Heart left ventricle (tissue), 16 donors: ENCODE measurements around the gene CCDC92B. TPM values are rescaled to one million over a fixed set of nuclear protein-coding genes. Genes with fewer than 3 reads are reported as not detected.
A peak's percentile ranks its signal among the peaks of the same experiment; 100 is the strongest.

Experiments used
- ATAC-seq, 4 donors: fragments of 200-7000 bp; cut with Tn5 transposase; one replicate each; pipeline ENCODE4 v1.9.1; 2020 to 2022; ENCODE audit warnings: moderate library complexity in 4 of 4, mild to moderate bottlenecking in 3 of 4, moderate number of reproducible peaks in 1 of 4
- DNase-seq, 5 donors: peaks; one replicate each; pipeline ENCODE4 v3.0.0-alpha.2; 2020
- H3K27ac ChIP-seq, 12 donors: fragments of 200-600 bp; sonication (generic) in 4 of 12; one replicate each; pipeline versions ENCODE4 v1.5.0 to v1.8.0; 2016 to 2022; ENCODE audit warnings: mild to moderate bottlenecking in 2 of 12
- H3K27me3 ChIP-seq, 9 donors: fragments of 200-600 bp; sonication (generic) in 2 of 9; one replicate each; pipeline versions ENCODE4 v1.5.1 to v1.8.0; 2016 to 2022; ENCODE audit warnings: mild to moderate bottlenecking in 3 of 9
- H3K36me3 ChIP-seq, 9 donors: fragments of 200-600 bp; sonication (generic) in 2 of 9; one replicate each; pipeline versions ENCODE4 v1.5.0 to v1.8.0; 2018 to 2022; ENCODE audit warnings: mild to moderate bottlenecking in 2 of 9
- H3K4me1 ChIP-seq, 12 donors: fragments of 200-600 bp; sonication (generic) in 4 of 12; one replicate each; pipeline versions ENCODE4 v1.5.0 to v1.8.0; 2016 to 2022; ENCODE audit warnings: mild to moderate bottlenecking in 3 of 12
- H3K4me3 ChIP-seq, 12 donors: fragments of 200-600 bp; sonication (generic) in 4 of 12; one replicate each; pipeline versions ENCODE4 v1.5.0 to v1.8.0; 2017 to 2022; ENCODE audit warnings: mild to moderate bottlenecking in 9 of 12, moderate library complexity in 4 of 12
- H3K9me3 ChIP-seq, 12 donors: fragments of 200-600 bp; sonication (generic) in 4 of 12; one replicate each; pipeline versions ENCODE4 v1.5.0 to v1.8.0; 2016 to 2022; ENCODE audit warnings: mild to moderate bottlenecking in 1 of 12
- POLR2A ChIP-seq, 2 donors: fragments of 450-650 bp; IDR thresholded peaks; one replicate each; pipeline ENCODE4 v1.6.1; 2017; ENCODE audit warnings: antibody characterized with exemption in 2 of 2, mild to moderate bottlenecking in 2 of 2, moderate library complexity in 2 of 2
- WGBS, 4 donors: extraction: QIAGEN DNeasy Blood & Tissue Kit in 2 of 4; methylation state at CpG; one replicate each; pipeline versions ENCODE4 v1.1.5 to v1.1.7; 2013 to 2018; 5-methylcytosine and 5-hydroxymethylcytosine counted together
- intact Hi-C, 10 donors: fragments of 100-400 bp; cut with DNase I; formaldehyde crosslinking; loops; one replicate each; pipeline versions ENCODE4 v1.11.1 to v1.14.2; 2022
- long read RNA-seq, 3 donors: library from polyadenylated mRNA; unstranded; transcript quantifications; one replicate each; pipeline ENCODE4 v2.0.0, GENCODE V29; 2020 to 2021
- polyA plus RNA-seq, 2 donors: library from polyadenylated mRNA; stranded (reverse); fragments of 200-250 nt; gene quantifications; one replicate each; pipeline ENCODE4 v1.2.3, GENCODE V29; 2013
- total RNA-seq, 9 donors: library from RNA; depleted of rRNA in 2 of 9; stranded (reverse); fragments of >200 nt in 2 of 9; fragmentation: NEBNext Ultra II Directional in 3 of 9; extraction: Animal tissue kit (Norgen Biotek cat#: 25700) in 3 of 9; gene quantifications; one replicate each; pipeline versions ENCODE4 v1.1.0 to v1.2.4, GENCODE V29; 2016 to 2023
- TF ChIP-seq, protein P1 (sequence below), 12 donors: fragments of 200-600 bp; sonication (generic) in 4 of 12; IDR thresholded peaks; one replicate each; pipeline versions ENCODE4 v1.5.0 to v1.8.0; 2018 to 2022; ENCODE audit warnings: antibody characterized with exemption in 12 of 12, mild to moderate bottlenecking in 5 of 12
- donor health status: ischemic (EF 13 %, LVEDD 7.1; RV severe dilation, severe dysfunction).
- donor health status: healthy with polysubstance abuse.
- donor health status: DM: no; HTN: yes; CAD: no.
- donor health status: DM: no; HTN: no; CAD: no.
- donor health status: ischemic (EF 25% LVEDD 6.9; RV normal size, moderate dysfunction).
- donor health status: ischemic (EF 25% LVEDD 5.7; RV mildly dilated, moderate dysfunction).
- donor health status: healthy.
- donor health status: DM: yes; HTN: yes; CAD: no.
- donor health status: ischemic (EF 35%, LVEDD 5.7; RV mildly dilated, moderate dysfunction).
- donor health status: nonischemic (EF 11% LVEDD 7.7; RV severe dilation, severe dysfunction).
- donor health status: DM: yes; HTN: yes; CAD: no.
- donor health status: PGD.
- donor health status: ischemic (EF 29% LVEDD 5.4; RV normal size, mild dysfunction).
- donor health status: nonischemic (EF 23%, LVEDD 6.1; RV moderate dilation, normal function).

Gene CCDC92B
- total RNA-seq (under 1 TPM in 6 of 9 donors, not detected in 3; 0.08 to 0.44 (median 0.18) TPM), polyA plus RNA-seq (under 1 TPM; 0.03 to 0.27 TPM)
- long read RNA-seq, donor 1, result 0 reads
- long read RNA-seq, donor 2, result 0 reads
- long read RNA-seq, donor 3, result 0 reads

DNA sequence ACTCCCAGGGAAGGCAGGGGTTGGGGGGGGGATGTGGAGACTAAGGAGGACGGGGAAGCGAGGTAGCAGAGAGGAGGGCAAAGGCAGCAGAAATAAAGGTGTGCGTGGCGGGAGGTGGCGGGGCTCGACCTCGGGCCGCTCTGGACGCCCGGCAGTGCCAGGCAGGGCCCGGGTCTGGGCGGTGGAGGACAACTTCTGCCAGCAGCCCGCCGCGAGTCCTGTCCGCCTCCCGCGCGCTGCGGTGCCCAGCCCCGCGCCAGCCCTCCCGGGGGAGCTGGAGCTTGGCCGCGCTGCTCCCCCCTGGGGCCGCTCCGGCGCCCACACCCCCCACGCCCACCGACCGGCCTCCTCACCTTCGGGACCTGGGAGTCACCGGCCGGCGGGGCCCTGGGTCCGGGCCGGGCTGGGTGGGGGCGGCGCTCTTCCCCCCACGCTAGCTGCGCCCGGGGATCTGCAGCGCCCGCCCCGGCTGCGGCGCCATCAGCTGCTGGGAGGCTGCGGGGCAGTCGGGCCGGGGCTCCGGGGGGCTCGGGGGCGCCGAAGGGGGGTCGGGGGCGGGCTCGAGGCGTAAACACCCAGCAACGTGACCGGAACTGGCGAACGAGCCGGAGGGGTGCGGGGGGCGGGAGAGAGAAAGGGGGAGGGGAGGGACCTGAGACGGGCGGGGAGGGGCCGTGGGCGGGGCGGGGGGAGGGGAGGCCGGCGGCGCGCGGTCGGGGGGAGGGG is at the start of gene CCDC92B:
Gene CCDC92B, minus strand, starts transcription at position 595 of the 726 bp plus-strand sequence. CDS start 14,507 bp downstream, outside the sequence.
- Histone ChIP-seq H3K27ac (no peak within 1 kb of the TSS), H3K36me3 (no peaks in the 10 kb centered on the region), H3K4me3 (peak within 1 kb of the TSS in 7 of 12 donors; percentile 17 to 36 (median 28)), H3K27me3 (peaks cover 3 to 63% (median 31%) of the 10 kb centered on the region in 9 donors), H3K9me3 (no peaks in the 10 kb centered on the region), H3K4me1 (peaks cover 0 to 11% (median 1%) of the 10 kb centered on the region in 12 donors)
- DNase-seq, result peak in 1 of 5 donors; percentile 44
- ATAC-seq, result no peak
- intact Hi-C loops, result no loop called here
- WGBS, 4 donors, result 3 to 14% (median 5%) methylated on average over 11 to 76 of the region's 76 CpGs
- TF ChIP-seq POLR2A (IDR thresholded peaks at IDR 0.05), result no peak
- TF ChIP-seq, protein P1, sequence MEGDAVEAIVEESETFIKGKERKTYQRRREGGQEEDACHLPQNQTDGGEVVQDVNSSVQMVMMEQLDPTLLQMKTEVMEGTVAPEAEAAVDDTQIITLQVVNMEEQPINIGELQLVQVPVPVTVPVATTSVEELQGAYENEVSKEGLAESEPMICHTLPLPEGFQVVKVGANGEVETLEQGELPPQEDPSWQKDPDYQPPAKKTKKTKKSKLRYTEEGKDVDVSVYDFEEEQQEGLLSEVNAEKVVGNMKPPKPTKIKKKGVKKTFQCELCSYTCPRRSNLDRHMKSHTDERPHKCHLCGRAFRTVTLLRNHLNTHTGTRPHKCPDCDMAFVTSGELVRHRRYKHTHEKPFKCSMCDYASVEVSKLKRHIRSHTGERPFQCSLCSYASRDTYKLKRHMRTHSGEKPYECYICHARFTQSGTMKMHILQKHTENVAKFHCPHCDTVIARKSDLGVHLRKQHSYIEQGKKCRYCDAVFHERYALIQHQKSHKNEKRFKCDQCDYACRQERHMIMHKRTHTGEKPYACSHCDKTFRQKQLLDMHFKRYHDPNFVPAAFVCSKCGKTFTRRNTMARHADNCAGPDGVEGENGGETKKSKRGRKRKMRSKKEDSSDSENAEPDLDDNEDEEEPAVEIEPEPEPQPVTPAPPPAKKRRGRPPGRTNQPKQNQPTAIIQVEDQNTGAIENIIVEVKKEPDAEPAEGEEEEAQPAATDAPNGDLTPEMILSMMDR (IDR thresholded peaks at IDR 0.05), result no peak

DNA sequence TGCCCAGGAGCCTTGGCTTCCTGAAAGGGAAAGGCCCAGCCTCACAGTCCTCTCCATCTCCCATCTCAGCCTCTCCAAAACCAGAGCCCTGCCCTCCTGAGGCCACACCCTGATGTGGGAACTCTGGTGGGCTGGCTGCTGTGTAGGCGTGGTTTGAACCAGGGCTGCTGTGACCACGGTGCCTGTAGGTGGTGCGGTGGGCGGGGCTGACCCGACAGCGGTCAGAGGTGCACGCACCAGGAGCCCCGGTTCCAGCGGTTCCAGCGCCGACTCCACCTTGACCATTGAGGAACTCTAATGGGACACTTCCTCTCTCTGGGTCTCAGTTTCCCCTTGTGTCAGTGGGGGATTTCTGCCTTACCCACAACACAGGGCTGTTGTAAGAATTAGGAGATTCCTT is 49.2 kb upstream of the CCDC92B start:
- H3K27me3 ChIP-seq, result peaks cover 0 to 15% (median 0%) of the 10 kb centered on the region in 9 donors
- no peak overlapping the region for H3K4me3 ChIP-seq
- intact Hi-C loops, result no loop called here
- WGBS, 4 donors, result 41 to 57% (median 49%) methylated on average over 6 to 11 of the region's 11 CpGs
- no peak overlapping the region for H3K27ac ChIP-seq
- no peak for TF ChIP-seq POLR2A (IDR thresholded peaks at IDR 0.05)
- TF ChIP-seq, protein P1 (IDR thresholded peaks at IDR 0.05), result no peak
- H3K9me3 ChIP-seq, result no peaks in the 10 kb centered on the region
- H3K36me3 ChIP-seq, result no peaks in the 10 kb centered on the region
- ATAC-seq (no peak), DNase-seq (no peak)
- H3K4me1 ChIP-seq, result peaks cover 0 to 50% (median 2%) of the 10 kb centered on the region in 12 donors

DNA sequence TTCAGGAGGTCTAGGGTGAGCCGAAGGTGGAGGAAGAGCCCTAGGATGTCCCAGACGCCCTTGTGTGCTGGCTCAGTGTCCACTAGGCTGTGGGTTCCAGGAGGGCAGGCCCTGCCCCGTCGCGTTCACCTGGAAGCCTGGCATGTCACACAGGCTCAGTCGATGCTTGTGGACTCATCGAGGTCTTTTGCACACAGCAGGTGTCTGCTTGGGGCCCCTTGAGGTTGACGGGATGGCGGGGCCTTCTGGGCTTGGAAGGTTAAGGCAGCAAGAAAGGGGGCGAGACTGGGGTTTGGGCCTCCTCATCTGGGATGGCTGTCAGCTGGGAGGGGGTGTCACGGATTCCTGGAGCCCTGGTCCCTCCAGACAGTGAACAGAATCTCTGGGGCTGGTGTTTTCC is 48.7 kb upstream of the CCDC92B start:
- no peak overlapping the region for H3K27ac ChIP-seq
- no peaks in the 10 kb centered on the region for H3K36me3 ChIP-seq
- intact Hi-C loops, result no loop called here
- ATAC-seq, result no peak
- TF ChIP-seq POLR2A (IDR thresholded peaks at IDR 0.05), result no peak
- TF ChIP-seq, protein P1 (IDR thresholded peaks at IDR 0.05), result no peak
- peak overlapping the region in 1 of 12 donors; percentile 61 for H3K4me3 ChIP-seq
- peaks cover 0 to 52% (median 2%) of the 10 kb centered on the region in 12 donors for H3K4me1 ChIP-seq
- WGBS, 4 donors, result 79 to 87% (median 83%) methylated on average over 8 to 11 of the region's 11 CpGs
- no peaks in the 10 kb centered on the region for H3K9me3 ChIP-seq
- peaks cover 0 to 15% (median 0%) of the 10 kb centered on the region in 9 donors for H3K27me3 ChIP-seq
- no peak for DNase-seq

DNA sequence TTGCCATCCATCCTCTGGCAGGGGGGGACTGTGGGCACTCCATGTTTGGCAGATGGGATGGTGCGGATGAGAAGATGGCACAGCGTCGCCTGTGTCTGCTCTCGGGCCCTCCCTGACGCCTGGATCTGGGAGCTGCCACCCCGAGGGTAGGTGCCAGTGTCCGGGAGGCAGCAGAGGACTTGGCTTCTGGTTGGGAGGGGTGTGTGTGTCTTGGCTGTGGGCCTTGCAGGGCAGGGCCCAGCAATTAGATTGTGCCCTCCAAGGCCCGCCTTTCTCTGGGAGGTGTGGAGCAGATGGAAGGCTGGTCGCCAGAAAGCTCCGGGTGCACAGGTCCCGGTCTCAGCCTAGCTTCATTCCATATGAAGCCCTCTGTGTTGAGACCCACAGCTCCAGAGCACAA is 48.2 kb upstream of the CCDC92B start:
- DNase-seq, result peak in 1 of 5 donors; percentile 37
- intact Hi-C loops, result no loop called here
- Histone ChIP-seq H3K4me1 (peaks cover 0 to 50% (median 2%) of the 10 kb centered on the region in 12 donors), H3K36me3 (no peaks in the 10 kb centered on the region), H3K27ac (no peak overlapping the region), H3K9me3 (no peaks in the 10 kb centered on the region), H3K4me3 (peak overlapping the region in 1 of 12 donors; percentile 61), H3K27me3 (peaks cover 0 to 17% (median 0%) of the 10 kb centered on the region in 9 donors)
- peak in 3 of 4 donors; percentile 22 to 36 (median 30) for ATAC-seq
- 43 to 71% (median 67%) methylated on average over 11 of the region's 11 CpGs for WGBS, 4 donors
- TF ChIP-seq POLR2A (IDR thresholded peaks at IDR 0.05), result no peak
- TF ChIP-seq, protein P1 (IDR thresholded peaks at IDR 0.05), result no peak
